SJCRH30 (cell line): ENCODE data around the gene CREB3L1. TPM values are rescaled to one million over a fixed set of nuclear protein-coding genes. Genes with fewer than 3 reads are reported as not detected.

Experiments used
- DNase-seq, 2 experiments: peaks; one replicate each; pipeline ENCODE4 v3.0.0-alpha.2; 2015 to 2020
- H3K27ac ChIP-seq: fragments of 250-450 bp; sonication (Bioruptor Pico); 2 replicates; pipeline ENCODE4 v1.5.1; 2020; ENCODE audit warnings: mild to moderate bottlenecking, moderate library complexity
- H3K27me3 ChIP-seq: fragments of 250-450 bp; sonication (Bioruptor Pico); 2 replicates; pipeline ENCODE4 v1.5.1; 2020; ENCODE audit warnings: mild to moderate bottlenecking, moderate library complexity
- H3K36me3 ChIP-seq: fragments of 250-450 bp; sonication (Bioruptor Pico); 2 replicates; pipeline ENCODE4 v1.5.1; 2020; ENCODE audit warnings: mild to moderate bottlenecking, moderate library complexity
- H3K4me1 ChIP-seq: fragments of 250-450 bp; sonication (Bioruptor Pico); 2 replicates; pipeline ENCODE4 v1.5.1; 2020; ENCODE audit warnings: mild to moderate bottlenecking, moderate library complexity
- H3K4me3 ChIP-seq: fragments of 250-450 bp; sonication (Bioruptor Pico); 2 replicates; pipeline ENCODE4 v1.5.1; 2020; ENCODE audit warnings: mild to moderate bottlenecking, moderate library complexity
- H3K9me3 ChIP-seq: fragments of 250-450 bp; sonication (Bioruptor Pico); replicated peaks from 2 replicates; pipeline ENCODE4 v1.5.1; 2020; ENCODE audit warnings: mild to moderate bottlenecking, moderate library complexity
- total RNA-seq: library from RNA; depleted of rRNA; stranded (reverse); fragments of >200 nt; shearing (Covaris generic); gene quantifications from 2 replicates; pipeline ENCODE4 v1.2.3, GENCODE V29; 2014

CREB3L1 gene
- total RNA-seq, 1 experiment from 2014 or later = 0.34 TPM

DNA sequence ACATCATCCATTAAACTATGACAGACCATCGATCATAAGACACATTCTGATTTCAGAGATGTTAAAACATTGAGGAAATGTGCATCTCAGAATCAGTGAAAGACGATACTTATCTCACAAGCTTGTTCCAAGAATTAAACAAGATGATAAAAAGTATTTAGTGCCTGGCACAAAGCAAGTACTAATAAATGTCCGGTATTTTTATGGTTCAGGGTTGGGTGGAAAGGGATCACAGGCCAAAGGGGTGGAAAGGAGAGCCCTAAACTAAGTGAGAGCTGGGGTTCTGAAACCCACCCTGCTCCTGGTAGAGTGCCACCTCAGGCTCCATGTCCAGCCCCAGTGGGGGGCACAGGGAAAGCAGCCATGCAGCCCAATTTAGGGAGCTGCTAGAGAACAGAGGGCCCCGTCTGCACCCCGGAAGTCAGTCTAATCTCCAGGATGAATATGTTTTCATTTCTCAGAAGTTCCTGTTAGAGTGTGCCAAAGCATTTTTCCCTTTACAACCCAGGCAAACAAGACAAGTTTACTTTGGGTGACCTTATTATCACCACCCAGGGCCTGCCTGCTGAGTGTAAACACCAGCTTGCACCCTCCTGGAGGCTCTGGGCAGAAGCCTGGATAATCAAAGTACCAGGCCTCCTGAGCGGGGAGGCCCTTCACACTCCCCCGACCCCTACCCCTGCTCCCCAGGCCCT, 3.8 kb upstream of the CREB3L1 start:
- no peaks in the 10 kb centered on the region for H3K4me1 ChIP-seq
- peaks cover 33% of the 10 kb centered on the region for H3K27me3 ChIP-seq
- H3K4me3 ChIP-seq = no peak overlapping the region
- no peaks in the 10 kb centered on the region for H3K9me3 ChIP-seq
- H3K27ac ChIP-seq = no peak overlapping the region
- H3K36me3 ChIP-seq = no peaks in the 10 kb centered on the region
- no peak for DNase-seq

DNA sequence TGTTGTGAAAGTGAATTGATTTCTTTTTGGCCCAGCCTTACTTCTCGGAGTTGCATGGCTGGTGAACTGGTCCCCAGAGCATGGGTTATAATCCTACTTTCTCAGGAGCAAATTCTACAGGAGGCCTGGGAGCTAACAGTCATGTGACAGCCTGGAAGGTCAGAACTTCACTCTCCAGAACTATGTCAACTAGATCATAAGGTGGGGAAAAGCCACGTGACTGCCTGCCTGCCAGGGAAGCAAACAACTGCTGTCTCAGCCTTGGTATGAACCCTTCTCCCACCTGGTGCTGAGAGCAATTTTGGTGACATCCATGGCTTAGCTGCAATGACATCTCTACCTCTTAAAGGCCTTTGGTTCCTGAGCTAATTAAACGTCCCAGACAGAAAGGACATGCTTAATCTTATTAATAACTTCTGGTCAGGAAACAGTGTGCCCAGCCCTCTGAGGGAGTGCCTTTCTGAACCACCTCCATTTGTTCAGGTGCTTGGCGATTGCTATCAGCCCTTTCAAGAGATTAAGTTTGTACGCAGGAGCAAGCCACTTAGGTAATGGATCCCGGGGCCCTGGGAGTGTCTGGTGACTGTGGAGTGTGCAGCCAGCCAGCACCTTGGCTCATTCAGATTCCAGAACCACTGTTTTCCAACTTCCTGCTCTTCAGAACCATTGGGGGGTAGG, 1.4 kb upstream of the CREB3L1 start:
- H3K27me3 ChIP-seq = peaks cover 40% of the 10 kb centered on the region
- H3K36me3 ChIP-seq = no peaks in the 10 kb centered on the region
- H3K9me3 ChIP-seq = no peaks in the 10 kb centered on the region
- DNase-seq = no peak
- no peak overlapping the region for H3K27ac ChIP-seq
- no peak overlapping the region for H3K4me3 ChIP-seq
- peaks cover 2% of the 10 kb centered on the region; the same call in 1 of the 2 replicates for H3K4me1 ChIP-seq

DNA sequence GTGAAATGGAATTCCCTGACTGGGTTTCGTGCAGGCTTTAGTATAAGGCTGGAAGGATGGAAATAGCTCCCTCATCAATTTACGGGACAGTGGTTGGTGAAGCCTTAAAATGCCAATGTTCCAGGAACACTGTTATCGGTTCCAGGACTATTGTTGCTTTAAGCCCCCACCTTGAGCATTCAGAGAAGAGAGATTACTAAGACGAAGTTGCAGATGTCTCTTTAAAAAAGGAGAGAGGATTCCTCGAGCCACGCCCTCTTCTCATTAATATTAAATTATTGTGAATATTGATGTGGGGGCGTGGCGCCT, 195 bp upstream of the CREB3L1 start:
- no peak overlapping the region for H3K27ac ChIP-seq
- peaks cover 7% of the 10 kb centered on the region; the same call in 1 of the 2 replicates for H3K4me1 ChIP-seq
- H3K9me3 ChIP-seq = no peaks in the 10 kb centered on the region
- peak overlapping the region; percentile 33 for H3K4me3 ChIP-seq
- peaks cover 36% of the 10 kb centered on the region for H3K27me3 ChIP-seq
- no peaks in the 10 kb centered on the region for H3K36me3 ChIP-seq
- peak in 1 of 2 experiments; percentile 53 for DNase-seq

DNA sequence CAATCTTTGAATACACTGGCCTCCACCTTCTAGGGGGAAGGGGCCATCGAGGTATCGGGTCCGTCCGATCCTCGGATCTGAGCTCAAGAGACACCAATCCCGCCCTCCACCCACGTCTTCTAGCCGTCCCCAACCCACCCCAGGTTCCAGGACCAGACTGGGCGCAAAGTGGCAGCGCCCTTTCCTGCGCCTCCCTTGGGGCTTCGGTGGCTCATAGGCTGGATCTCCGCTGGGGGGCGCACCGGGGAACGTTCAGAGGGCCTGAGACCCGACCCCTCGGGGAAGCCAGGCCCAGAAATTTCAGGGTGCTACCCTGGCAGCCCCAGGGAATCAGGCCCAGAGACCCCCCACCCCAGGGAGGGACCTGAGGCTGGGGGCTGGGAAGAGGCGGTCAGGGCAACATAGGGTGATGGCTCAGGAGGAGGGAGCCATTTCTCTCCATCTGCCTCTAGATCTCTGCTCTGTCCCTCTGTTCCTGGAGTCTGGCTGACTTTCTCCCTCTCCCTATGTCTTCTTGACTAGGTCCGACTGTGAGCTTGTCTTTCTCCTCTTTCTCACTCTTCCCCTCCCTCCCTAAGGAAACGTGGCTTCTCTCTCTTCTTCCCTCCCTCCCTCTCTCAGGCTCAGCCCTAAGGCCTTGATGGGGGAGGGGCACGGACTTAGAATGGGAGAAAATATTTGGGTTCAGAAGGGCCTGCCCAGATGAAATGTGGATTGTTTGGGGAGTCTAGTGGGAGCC, 1.1 kb downstream of the CREB3L1 start:
- H3K9me3 ChIP-seq = no peaks in the 10 kb centered on the region
- peaks cover 36% of the 10 kb centered on the region for H3K27me3 ChIP-seq
- peak overlapping the region; percentile 33 for H3K4me3 ChIP-seq
- no peak overlapping the region for H3K27ac ChIP-seq
- no peak for DNase-seq
- H3K4me1 ChIP-seq = peaks cover 7% of the 10 kb centered on the region; the same call in 1 of the 2 replicates
- no peaks in the 10 kb centered on the region for H3K36me3 ChIP-seq

DNA sequence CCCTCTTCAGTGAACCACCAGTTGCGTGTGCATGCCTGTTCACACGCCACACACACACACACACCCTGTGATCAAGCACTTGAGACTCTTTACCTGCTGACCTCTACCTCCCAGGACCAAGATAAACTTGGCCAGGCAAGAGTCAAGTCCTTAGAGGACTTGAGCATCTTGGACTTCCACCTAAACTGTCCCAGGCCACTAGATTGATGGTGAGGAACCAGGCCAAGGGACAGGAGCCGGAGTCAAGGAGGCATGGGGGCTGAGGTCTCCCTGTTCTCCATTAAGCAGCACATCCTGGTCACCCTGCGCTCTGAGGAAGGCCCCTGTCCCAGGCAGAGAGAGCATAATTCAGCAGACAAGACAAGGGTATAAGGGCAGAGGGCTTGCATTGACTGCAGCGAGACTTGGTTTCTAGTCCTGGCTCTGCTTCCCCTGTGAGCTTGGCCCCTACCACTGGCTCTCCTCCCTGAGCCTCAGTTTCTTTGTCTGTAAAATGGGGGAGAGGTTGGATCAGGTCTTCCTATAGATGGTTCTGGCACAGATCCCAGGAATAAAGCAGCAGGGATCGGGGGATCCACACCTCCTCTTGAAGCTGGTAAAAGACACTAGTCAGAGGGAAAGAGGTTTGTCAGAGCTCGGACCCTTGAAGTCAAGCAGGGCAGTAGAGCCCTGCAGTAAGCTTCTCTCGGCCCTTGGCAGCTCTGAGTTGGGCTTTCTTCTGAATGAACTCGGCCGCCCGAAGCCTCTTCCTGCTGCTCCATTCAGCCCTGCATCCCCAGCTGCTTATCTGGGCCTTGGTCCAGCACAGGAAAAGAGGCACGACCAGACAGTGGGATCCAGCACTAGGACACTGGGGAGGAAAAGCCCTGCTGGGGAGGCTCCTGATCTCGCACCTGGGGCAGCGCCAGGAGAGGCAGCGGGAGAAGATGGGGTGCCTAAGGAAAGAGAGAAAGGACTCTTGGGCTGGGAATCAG, 2.0 kb downstream of the CREB3L1 start:
- H3K27me3 ChIP-seq = peaks cover 36% of the 10 kb centered on the region
- DNase-seq = peak; percentile 51 to 57
- H3K27ac ChIP-seq = no peak overlapping the region
- H3K36me3 ChIP-seq = no peaks in the 10 kb centered on the region
- no peak overlapping the region for H3K4me3 ChIP-seq
- H3K9me3 ChIP-seq = no peaks in the 10 kb centered on the region
- peaks cover 7% of the 10 kb centered on the region; the same call in 1 of the 2 replicates for H3K4me1 ChIP-seq

DNA sequence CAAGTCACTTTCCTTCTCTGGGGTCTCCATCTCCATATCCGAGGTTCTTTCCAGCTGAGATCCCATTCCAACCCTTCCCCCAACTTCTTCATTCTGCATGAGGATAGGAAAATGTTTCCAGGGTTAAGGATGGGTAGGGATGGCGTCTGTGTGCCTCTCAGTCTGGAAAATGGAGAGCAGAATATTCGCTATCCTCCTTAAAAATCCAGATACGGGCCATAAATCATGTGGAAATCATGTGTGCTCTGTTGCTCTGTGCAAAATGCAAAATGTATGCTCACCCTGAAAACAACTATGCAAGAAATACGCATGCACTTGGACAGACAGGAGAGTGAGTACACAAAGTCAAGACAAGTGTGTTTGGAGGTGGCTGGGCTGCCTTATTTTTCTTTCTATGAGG, 3.2 kb downstream of the CREB3L1 start:
- Histone ChIP-seq H3K4me3 (no peak overlapping the region), H3K27me3 (peaks cover 39% of the 10 kb centered on the region), H3K9me3 (no peaks in the 10 kb centered on the region), H3K36me3 (no peaks in the 10 kb centered on the region), H3K4me1 (peaks cover 7% of the 10 kb centered on the region; the same call in 1 of the 2 replicates), H3K27ac (no peak overlapping the region)
- DNase-seq = no peak

DNA sequence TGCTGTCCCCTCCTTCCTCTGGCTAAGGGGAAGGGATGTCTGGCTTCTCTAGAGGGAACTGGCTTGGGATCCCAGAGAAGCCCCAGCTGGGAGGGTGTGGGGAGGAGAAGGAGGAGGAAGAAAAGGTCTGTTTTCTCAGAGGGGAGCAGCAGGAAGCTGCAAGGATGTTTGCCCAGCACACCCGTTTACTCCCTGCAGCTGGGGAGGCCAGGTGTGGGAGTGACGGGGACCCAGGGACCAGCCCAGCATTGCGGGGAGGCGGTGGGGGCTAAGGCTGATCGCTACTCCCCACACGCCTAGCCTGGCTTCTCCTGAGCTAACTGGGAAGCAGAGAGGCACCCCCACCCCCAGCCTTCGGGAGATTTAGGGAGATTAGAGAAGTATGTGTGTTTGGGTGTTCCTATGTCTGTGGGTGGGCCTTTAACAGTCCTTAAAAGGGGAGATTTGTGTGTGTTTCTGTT, 3.9 kb downstream of the CREB3L1 start:
- Histone ChIP-seq H3K4me1 (peaks cover 7% of the 10 kb centered on the region; the same call in 1 of the 2 replicates), H3K36me3 (no peaks in the 10 kb centered on the region), H3K9me3 (no peaks in the 10 kb centered on the region), H3K27me3 (peaks cover 36% of the 10 kb centered on the region), H3K4me3 (no peak overlapping the region), H3K27ac (no peak overlapping the region)
- DNase-seq = peak; percentile 44 to 53

DNA sequence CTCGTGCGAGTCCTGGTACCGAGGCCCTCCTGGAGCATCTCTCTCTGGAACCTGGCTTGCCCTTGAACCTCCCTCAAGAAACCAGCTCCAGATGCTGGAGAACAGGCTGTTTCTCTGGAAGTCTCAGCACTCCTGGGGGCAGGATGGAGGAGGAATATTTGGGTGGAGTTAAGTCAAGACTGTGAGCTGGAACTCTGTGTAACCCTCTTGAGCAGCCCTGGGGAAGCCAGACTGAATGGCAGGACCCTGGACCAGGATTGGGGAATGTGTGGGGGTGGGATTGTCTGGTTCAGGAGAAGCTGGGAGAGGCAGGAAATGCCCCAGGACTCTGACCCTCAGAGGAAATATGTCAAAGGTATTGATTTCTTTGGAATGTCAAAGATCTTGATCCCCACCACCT, 7.7 kb downstream of the CREB3L1 start:
- no peak for DNase-seq
- H3K9me3 ChIP-seq = no peaks in the 10 kb centered on the region
- no peak overlapping the region for H3K4me3 ChIP-seq
- H3K4me1 ChIP-seq = peaks cover 8% of the 10 kb centered on the region; the same call in 1 of the 2 replicates
- no peak overlapping the region for H3K27ac ChIP-seq
- H3K36me3 ChIP-seq = no peaks in the 10 kb centered on the region
- peaks cover 16% of the 10 kb centered on the region; the same call in 1 of the 2 replicates for H3K27me3 ChIP-seq

DNA sequence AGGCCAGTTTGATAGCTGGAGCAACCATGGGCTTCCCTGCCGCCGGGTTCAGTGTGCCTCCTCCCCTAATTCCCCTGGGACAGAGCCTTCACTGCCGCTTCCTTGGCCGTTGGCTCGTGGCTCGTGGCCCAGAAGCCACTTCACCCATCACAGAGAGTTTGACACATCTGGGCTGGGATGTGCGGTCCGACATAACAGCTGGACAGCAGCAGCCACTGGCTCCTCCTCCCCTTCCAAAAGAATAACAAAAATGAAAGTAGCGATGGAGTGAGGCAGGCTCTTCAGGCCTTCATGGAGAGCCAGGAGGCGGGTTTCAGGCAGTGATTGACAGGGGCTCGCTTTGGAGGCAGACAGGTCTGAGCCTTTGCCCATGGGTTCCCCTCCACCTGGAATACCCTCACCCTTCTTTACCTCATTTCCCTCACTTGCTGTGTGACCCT, 8.2 kb downstream of the CREB3L1 start:
- Histone ChIP-seq H3K27me3 (peaks cover 11% of the 10 kb centered on the region; the same call in 1 of the 2 replicates), H3K9me3 (no peaks in the 10 kb centered on the region), H3K27ac (no peak overlapping the region), H3K4me3 (no peak overlapping the region), H3K4me1 (peaks cover 11% of the 10 kb centered on the region; the same call in 1 of the 2 replicates), H3K36me3 (no peaks in the 10 kb centered on the region)
- no peak for DNase-seq

DNA sequence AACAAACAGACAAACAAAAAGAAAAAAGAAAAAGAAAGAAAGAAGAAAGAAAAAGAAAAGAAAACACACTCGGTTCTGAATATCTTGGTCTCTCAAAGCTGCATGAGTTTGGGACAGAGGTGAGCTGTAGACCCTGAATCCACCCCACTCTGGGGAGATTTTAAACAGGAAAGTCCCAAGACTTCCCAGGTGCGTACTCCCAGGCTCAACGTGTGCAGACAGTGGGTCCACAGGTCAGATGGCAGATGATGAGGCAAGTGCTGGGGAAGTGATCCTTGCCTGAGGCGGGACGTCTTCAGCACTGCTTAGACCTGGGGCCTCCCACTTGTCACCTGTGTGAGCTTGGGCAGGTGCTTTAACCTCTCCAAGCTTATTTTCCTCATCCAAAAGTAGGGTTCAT, 9.3 kb downstream of the CREB3L1 start:
- peaks cover 11% of the 10 kb centered on the region; the same call in 1 of the 2 replicates for H3K4me1 ChIP-seq
- H3K27me3 ChIP-seq = 0 out of 2 replicates have a peak, but pooled peaks cover 7% of the 10 kb centered on the region

DNA sequence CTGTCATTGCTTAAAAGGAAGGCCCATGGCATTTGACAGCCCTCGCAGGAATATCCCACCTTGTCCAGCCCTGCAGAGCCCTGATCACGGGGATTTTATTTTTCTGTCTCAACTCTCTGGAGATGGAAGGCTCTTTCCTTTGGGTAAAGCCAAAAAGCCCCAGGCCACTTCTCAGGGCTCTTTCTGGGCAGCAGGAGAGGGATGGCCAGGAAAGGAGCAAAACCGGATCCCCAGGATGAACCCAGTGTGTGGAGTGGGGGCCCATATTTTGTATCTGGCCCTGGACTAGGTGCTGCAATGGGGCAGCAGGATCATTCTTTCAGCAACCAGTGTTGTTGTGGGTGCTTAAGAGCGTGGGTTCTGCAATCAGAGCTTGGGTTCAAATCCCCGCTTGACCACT, 11.0 kb downstream of the CREB3L1 start:
- no peak for DNase-seq
- Histone ChIP-seq H3K27me3 (0 out of 2 replicates have a peak, but pooled peaks cover 7% of the 10 kb centered on the region), H3K27ac (no peak overlapping the region), H3K4me3 (no peak overlapping the region), H3K9me3 (no peaks in the 10 kb centered on the region), H3K36me3 (no peaks in the 10 kb centered on the region), H3K4me1 (peaks cover 8% of the 10 kb centered on the region; the same call in 1 of the 2 replicates)

More for the DNA sequence above, 9.3 kb downstream of the CREB3L1 start:
- DNase-seq = no peak
- Histone ChIP-seq H3K4me3 (no peak overlapping the region), H3K27ac (no peak overlapping the region), H3K9me3 (no peaks in the 10 kb centered on the region), H3K36me3 (no peaks in the 10 kb centered on the region)

DNA sequence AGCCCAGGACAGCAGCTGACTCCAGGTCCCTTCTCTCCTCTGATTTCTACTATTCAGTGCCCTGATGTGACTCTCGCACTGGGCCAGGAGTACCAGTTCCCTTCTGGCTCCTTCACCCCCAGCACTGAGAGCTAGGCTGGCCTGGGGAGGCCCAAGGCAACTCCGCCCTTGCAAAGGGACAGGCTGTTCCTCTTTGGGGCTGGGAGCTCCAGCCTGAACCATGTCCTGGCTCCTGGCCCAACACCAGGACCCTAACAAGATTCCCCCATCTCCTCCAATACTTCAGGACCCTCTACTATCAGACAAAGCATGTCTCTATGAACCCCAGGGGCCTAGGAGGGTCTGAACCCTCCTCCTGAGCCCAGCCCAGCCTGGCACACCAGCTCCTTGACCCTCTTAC, 12.5 kb downstream of the CREB3L1 start:
- Histone ChIP-seq H3K27ac (no peak overlapping the region), H3K4me1 (peaks cover 11% of the 10 kb centered on the region; the same call in 1 of the 2 replicates), H3K36me3 (no peaks in the 10 kb centered on the region), H3K4me3 (no peak overlapping the region), H3K9me3 (no peaks in the 10 kb centered on the region), H3K27me3 (0 out of 2 replicates have a peak, but pooled peaks cover 6% of the 10 kb centered on the region)
- no peak for DNase-seq

DNA sequence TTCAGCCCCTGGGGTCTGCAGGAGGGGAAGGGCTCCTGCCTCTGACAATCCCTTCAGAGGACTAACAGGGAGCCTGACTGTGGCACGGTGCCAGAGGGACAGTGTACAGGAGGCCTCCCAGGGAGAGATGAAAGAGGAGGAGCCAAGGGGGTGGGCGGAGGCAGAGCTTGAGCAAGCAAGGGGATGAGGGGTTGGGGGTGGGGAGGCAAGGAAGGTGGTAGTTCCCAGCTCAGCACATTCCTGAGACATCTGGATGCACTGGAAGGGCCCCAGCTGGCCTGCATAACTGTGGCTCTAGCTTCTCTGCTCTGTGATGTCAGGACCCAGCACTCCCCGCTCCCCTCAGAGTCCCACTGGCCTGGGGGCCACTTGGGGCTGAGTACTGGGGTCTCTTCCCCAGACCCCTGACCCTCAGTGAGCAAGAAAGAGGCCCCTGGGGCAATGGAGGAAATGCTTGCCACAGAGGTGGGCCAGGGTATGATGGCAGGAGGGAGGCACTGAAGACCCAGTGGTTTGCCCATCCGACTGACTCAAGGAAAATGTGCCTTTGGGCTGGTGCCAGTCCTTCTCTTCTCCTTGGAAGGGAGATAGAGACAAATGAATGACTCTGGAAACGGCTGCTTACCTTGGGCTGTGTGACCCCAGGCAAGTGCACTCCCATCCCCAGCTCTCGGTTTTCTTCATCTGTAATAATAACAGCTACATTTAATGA, 13.3 kb downstream of the CREB3L1 start:
- 0 out of 2 replicates have a peak, but pooled peaks cover 4% of the 10 kb centered on the region for H3K27me3 ChIP-seq
- no peaks in the 10 kb centered on the region for H3K36me3 ChIP-seq
- peaks cover 11% of the 10 kb centered on the region; the same call in 1 of the 2 replicates for H3K4me1 ChIP-seq
- no peak overlapping the region for H3K27ac ChIP-seq
- H3K4me3 ChIP-seq = no peak overlapping the region
- no peaks in the 10 kb centered on the region for H3K9me3 ChIP-seq
- DNase-seq = peak; percentile 64 to 77
